Iris pigment epithelial cell (primary cell): ENCODE measurements around the gene NGEF.
"Not testable (repeated sequence)": the region's sequence is repeated elsewhere in the genome, so short reads cannot be mapped to it uniquely, and the experiment has no call there.

Experiments used
- DNase-seq: peaks from one replicate; pipeline ENCODE4 v3.0.0-alpha.2; 2011; ENCODE audit warnings: low read depth

NGEF gene

GRCh38 chr2:232927793-232928550 is 85.1 kb downstream of the NGEF start:
- no peak for DNase-seq

GRCh38 chr2:232927032-232927792 is 85.8 kb downstream of the NGEF start:
- no peak for DNase-seq

GRCh38 chr2:232926431-232926939 is 86.6 kb downstream of the NGEF start:
- no peak for DNase-seq

DNA sequence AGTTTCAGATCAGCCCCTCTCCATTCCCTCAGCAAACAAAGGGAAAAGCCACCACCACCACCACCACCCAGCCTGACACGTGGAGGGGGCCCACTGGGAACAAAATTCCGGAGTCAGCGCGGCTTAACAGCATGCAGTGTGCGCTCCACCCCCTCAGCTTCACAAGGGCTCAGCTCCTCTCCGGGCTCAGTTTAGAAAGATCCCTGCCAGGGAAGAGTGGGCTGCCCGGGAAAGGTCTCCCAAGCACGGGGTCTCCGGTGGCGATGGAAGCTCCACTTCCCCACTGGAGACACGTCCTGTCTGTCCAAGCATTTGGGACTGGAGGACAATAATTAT is 87.3 kb downstream of the NGEF start:
- no peak for DNase-seq

GRCh38 chr2:232925153-232925820 is 87.8 kb downstream of the NGEF start:
- no peak for DNase-seq

GRCh38 chr2:232924433-232924832 is 88.6 kb downstream of the NGEF start:
- no peak for DNase-seq

GRCh38 chr2:232920760-232921159 is 92.3 kb downstream of the NGEF start:
- no peak for DNase-seq

GRCh38 chr2:232920055-232920454 is 93.0 kb downstream of the NGEF start:
- DNase-seq, result no peak

DNA sequence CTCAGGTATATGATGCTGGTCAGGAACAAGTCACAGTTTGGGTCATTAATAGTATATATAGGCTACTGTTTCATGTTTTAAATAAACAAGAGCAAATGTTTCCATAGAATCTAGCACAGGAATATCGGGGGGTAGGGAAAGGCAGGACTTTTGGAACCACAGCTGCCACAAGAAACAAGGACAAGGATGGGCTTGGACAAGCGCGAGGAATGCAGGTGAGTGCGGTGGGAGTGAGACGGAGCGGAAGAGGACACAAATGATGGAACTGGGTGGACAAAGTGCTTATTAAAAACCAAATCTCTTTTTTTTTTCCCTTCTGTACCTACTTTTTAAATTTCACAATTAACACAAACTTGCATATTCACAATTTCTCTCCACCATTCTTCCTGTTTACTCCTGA is 93.9 kb downstream of the NGEF start:
- no peak for DNase-seq

DNA sequence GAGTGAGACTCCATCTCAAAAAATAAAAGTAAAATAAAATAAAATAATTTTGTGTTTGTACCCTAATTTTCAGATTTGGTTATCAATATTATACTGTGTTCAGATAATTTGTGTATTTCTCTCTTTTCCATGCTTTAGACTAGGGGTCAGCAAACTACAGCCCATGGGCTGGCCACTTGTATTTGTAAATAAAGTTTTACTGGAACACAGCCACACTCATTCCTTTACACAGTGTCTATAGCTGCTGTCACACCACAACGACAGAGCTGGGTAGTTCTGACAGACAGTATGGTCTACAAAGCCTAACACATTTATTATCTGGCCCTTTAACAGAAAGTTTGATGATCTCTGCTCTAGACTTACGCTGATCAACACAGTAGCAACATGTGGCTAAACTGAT is 99.2 kb downstream of the NGEF start:
- no peak for DNase-seq

DNA sequence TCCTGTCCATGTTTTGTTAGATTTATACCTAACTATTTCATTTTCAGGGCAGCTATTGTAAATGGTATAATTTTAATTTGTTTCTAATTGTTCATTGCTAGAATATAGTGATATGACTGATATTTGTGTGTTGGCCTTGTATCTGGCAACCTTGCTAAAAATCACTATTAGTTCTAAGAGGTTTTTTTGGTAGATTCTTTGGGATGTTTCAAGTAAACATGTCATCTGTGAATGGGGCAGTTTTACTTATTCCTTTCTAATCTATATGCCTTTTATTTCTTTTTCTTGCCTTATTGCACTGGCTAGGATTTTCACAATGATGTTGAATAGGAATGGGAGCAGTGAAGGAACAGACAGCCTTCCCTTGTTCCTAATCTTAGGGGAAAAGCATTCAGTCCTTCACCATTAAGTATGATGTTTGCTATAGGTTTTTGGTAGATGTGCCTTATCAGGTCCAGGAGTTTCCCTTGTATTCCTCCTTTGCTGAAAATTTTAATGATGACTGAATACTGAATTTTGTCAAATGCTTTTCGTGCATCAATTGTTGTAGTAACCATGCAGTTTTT is 101.3 kb downstream of the NGEF start:
- DNase-seq, result no peak

GRCh38 chr2:232910376-232910775 is 102.7 kb downstream of the NGEF start:
- DNase-seq, result no peak

DNA sequence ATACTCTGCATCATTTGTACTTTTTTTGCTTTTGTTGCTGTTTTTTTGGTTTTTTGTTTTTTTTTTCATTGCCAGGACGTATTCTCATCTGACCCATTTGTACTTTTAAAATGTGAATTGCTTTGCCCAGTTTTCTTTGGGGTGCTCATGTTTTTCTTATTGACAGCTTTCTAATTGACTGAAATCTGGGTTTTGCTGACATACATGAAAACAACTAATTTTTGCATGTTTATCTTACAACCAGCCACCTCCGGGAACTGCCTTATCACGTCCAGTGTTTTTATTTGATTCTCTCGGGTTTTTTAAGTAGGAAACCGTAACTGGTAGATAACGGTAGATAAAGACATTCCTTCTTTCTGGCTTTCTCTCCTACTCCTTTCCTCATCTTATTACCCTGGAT is 104.4 kb downstream of the NGEF start:
- no peak for DNase-seq

- DNase-seq, result not testable (repeated sequence)
These were observed 105.4 kb downstream of the NGEF start for GRCh38 chr2:232907718-232908085.

DNA sequence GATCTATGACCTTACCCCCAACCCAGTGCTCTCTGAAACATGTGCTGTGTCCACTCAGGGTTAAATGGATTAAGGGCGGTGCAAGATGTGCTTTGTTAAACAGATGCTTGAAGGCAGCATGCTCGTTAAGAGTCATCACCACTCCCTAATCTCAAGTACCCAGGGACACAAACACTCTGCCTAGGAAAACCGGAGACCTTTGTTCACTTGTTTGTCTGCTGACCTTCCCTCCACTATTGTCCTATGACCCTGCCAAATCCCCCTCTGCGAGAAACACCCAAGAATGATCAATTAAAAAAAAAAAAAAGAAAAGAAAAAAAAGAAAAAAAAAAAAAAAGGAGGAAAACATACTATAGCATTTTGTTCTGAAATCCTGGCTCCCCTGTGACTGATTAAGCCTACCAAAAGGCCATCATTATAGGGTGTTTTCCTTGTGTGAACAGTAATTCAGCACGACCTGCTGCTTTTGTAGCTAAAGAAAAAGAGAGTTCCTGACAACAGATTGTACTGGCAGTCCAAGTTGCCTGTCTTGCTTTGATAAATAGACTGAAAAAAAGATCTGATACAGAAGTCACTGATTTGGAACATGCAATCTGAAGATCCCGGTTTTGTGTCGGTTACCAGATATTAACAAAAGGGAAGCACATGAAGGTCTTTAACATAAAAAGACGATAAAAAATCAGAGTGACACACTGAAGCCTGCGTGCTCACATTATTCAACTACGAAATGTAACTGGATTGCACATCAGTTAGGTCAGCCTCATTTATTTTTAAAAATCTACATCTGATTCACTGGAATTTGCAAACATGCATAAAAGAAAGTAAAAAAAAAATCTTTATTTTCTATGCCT is 106.0 kb downstream of the NGEF start:
- not testable (repeated sequence) for DNase-seq

GRCh38 chr2:232903989-232904388 is 109.1 kb downstream of the NGEF start:
- DNase-seq, result no peak

DNA sequence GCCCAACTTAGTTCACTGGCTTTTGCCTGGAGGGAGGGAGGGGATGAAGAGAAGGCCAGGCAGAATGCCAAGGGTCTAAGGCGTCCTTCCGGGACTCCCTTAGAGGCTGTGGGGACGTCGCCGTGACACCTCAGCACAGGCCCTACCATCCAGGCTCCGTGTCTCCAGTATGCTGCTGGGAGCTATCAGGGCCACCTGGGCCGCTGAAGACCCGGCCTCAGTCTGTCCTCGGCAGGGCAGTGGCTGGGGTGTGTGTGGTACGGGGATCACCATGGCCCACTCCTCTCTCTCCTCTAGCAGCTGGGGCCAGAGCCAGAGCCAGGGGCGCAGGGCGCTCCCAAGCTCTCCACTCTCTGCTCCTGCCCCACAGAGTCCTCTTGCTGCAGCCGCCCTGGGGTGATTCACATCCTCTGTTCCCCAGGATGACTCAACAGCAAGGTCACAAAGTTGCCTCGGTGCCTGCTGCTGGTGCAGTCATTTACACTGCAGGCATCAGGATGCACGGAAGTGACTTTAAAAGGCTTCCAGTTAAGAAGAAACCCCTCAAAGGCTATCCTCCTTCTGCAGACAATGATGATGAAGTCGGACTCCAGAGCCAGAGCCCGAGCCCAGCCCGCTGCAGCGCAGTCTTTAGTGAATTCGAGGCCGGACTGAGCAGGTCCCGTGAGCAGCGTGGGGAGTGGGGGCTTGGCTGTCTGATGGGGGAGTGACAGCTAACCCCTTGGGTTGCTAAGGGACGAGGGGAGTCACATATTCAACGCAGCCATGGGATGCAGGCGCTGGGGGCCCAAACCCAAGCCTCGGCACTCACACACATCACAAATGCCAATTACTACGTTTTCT is 111.1 kb downstream of the NGEF start:
- peak; percentile 91 for DNase-seq

- DNase-seq, result no peak
These were observed 112.0 kb downstream of the NGEF start for GRCh38 chr2:232900811-232901735.
